GM21786 (cell line): Measurements from ENCODE around the gene MATN4.
"Not testable (repeated sequence)": the region's sequence is repeated elsewhere in the genome, so short reads cannot be mapped to it uniquely, and the experiment has no call there.

Experiments
- ATAC-seq: cut with Tn5 transposase; IDR thresholded peaks from one replicate; pipeline ENCODE4 v1.9.1; 2021; ENCODE audit not compliant: unreplicated experiment

Gene MATN4, protein sequence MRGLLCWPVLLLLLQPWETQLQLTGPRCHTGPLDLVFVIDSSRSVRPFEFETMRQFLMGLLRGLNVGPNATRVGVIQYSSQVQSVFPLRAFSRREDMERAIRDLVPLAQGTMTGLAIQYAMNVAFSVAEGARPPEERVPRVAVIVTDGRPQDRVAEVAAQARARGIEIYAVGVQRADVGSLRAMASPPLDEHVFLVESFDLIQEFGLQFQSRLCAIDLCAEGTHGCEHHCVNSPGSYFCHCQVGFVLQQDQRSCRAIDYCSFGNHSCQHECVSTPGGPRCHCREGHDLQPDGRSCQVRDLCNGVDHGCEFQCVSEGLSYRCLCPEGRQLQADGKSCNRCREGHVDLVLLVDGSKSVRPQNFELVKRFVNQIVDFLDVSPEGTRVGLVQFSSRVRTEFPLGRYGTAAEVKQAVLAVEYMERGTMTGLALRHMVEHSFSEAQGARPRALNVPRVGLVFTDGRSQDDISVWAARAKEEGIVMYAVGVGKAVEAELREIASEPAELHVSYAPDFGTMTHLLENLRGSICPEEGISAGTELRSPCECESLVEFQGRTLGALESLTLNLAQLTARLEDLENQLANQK

DNA sequence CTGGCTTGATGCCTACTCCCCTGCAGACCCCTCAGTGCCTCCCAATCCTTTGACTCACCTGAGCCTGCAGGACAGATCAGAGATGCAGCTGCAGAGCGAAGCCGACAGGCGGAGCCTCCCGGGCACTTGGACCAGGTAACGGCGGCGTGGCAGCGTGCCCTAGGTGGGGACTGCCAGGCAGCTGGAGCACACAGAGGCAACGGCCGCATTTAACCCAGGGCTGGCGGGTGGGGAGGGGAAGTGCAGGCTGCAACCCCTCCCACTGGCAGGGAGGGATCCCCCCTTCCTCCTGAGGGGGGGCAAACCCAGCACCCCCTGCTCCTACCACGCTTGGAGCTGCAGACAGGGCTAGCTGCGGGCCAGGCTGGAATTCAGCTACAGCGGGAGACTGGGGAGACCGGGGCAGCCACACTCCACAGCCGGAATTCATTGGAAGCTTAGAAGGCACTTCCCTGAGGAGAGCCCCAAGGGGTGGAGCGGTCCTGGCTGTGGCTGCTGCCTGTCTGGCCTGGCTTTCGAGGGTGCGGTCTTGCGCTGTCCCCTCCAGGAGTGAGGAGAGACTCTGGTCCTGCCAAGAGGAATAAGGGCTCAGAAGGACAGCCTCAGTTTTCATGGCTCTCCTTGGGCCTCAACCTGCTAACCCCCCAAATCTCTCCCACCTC, at the start of gene MATN4:
Gene MATN4 (minus strand): TSS at position 183 of the 662 bp plus-strand sequence. CDS start 2,717 bp downstream, outside the sequence.
- no peak for ATAC-seq

DNA sequence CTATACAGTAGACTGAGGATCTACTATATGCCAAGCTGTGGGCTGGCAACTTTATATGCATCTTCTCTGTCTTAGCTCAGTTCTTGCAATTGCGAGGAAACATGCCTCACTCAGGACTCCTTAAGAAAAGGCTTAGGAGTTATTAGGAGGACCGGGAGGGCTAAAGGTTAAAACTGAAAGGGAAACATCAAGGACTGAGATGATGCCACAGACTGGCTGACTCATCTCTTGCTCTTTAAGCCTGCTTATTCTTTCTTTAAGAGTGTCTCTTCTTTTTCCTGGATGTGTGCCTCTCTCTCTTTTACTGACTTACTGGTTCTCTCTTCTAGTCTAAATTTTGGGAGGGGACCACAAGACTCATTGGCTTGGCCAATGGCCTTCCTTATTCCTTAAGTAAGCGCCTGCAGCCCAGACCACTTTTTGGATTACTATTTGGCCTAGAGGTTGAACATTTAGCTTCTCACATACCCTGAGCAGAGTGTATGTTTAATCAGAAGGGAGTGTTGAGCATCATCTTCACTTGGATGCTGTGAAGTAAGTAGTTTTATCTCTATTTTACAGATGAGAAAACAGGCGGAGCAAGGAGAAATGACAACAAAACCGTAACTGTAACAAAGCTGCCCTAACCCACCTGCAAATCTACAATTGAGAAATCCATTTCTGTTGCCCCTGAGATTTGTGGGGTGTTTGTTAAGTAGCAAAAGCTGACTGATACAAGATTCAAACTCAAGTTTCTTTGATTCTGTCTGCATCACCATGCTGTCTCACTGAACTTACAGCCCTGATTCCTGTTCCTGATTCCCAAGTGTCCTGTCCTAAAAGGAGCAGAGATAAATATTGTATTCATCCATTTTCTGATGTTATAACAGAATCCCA, 47.3 kb upstream of the MATN4 start:
- ATAC-seq = no peak

DNA sequence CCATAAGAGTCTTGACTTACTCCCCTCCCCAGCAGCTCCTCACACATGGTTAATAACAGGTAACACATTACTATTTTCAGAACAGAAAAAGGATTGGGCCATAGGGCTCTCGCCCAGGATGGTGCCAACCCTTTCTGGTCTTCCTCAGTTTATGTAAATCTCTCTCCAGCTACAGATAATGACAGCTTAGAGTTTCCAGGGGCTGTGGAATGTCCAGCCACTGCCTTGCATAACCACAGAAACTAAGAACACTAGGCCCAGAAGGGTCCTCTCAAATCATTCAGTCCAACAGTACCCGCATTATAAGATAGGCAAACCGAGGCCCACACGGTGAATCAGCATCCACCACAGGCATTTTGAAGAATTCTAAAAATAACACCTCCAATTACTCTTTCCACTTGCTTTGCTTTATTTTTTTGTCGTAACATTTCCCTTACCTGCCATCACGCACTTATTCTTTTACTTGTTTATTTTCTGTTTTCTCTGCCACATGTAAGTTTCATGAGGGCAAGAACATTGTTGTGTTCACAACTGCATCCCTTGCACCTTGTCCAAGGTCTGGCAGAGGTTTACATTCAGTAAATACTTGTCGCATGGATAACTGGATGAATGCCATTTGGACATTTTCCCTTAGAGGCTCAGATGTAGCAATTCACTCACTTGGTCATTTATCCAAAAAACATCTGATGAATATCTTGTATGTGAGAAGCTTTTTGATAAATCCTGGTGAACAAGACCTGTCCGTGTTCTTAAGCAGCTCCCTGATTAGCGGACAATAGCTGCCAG, 46.5 kb upstream of the MATN4 start:
- ATAC-seq = no peak

GRCh38 chr20:45353746-45354145, 45.6 kb upstream of the MATN4 start:
- ATAC-seq = no peak

DNA sequence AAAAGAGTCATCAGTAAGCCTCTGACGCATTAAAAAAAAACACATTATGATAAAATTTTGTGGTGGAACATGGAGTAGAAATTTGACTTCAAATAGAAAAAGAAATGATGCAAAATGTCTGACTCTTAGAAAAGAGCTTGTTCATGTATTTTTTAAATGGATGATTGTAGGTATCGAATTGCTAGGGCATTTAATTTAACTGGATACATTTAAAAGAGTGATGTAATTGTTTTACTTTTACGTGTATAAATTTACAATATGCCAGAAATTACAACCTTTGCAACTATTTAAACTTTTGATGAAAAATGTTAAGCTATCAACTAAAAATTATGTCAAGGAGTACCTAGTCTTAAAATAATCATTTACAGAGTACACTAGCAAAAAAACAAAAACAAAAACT, 44.6 kb upstream of the MATN4 start:
- no peak for ATAC-seq

DNA sequence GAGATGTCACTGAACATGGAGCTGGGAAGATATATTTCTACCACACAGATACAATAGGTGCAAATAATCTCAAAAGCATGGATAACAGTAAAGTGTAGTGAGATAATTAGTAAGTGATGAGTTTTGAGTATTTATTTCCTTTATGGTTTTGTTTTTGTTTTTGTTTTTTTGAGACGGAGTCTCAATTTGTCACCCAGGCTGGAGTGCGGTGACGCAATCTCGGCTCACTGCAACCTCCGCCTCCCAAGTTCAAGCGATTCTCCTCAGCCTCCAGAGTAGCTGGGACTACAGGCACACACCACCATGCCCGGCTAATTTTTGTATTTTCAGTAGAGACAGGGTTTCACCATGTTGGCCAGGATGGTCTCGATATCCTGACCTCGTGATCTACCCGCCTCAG, 42.7 kb upstream of the MATN4 start:
- not testable (repeated sequence) for ATAC-seq

GRCh38 chr20:45350217-45350616, 42.1 kb upstream of the MATN4 start:
- ATAC-seq = no peak

DNA sequence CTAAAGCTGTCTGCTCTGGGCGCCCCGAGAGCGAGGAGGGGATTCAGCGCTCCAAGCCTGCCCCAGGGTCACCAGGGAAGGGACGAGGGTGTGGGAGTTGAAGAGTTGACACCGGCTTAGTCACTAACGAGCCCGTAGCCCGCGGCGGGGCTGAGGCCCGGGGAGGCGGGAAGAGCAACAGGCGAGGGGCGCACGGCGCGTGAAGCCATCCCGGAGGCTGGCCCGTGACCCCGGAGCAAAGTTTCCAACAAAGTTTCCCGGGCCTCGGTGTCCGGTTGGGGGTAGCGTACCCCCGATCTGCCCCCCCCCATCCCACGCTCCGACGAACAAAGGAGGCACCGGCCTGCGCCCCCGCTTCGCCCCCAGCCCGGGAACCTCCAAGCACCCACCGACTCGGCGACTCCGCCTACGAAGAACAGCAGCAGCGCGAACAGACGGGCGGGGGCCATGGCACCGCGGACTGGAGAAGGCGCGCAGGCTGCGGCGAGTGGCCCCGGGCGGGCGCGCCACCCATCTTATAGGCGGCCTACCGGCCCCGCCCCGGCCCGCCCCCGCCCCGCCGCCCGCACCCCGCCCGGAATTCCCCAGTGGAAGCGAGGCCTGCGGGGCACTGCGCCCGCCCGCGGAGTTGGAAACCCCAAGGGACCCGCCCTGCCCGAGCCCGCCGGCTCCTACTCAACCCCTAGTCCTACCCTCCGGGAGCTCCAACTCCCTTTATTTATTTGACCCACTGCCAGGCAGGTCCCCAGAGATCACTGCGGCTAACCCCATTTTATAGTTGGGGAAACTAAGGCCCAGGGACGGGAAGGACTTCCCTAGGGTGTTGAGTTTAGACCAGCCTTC, 40.1 kb upstream of the MATN4 start, which contains the start of gene SDC4:
Gene SDC4 (minus strand): TSS at position 489 of the 843 bp plus-strand sequence. CDS start 40 bp downstream, at position 449.
- no peak for ATAC-seq

- ATAC-seq = no peak
Measured at GRCh38 chr20:45347297-45347935, 39.3 kb upstream of the MATN4 start.

DNA sequence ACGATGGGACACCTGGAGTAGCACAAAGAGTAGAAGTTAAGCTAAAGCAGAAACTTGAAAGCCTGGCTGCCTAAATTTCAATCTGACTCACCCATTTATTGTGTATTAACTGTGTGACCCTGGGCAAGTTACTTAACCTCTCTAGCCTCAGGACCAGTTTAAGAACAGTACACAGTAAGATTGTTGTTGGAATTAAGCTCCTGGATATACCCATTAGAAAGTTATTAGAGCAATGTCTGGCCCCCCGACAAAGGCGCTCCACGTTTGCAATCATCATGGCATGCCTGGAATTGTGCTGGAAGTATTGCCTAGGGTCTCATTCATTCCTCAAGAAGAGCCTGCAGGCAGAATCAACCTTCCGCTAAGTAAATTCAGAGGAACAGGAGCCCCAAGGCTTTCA, 38.8 kb upstream of the MATN4 start:
- no peak for ATAC-seq

DNA sequence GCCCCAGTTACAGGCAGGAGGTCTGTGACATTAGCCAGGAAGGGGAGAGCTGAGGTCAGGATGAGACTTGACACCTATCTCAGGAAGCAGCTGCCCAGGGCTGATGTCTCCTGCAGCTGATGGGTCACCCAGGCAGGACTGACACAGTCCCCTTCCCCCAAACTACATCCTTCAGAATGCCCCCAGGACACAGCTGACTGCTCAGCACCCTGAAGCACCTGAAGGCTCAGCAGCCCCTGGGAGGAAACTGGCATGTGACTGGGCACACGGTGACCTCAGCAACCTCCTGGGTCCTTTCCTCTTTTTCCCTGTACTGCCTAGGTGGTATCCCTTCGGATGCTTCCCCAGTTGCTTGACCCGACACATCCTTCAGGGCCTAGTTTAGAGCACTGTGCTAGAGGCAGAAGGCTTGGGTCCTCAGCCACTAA, 38.2 kb upstream of the MATN4 start:
- no peak for ATAC-seq

GRCh38 chr20:45345104-45345936, 37.2 kb upstream of the MATN4 start:
- ATAC-seq = no peak

DNA sequence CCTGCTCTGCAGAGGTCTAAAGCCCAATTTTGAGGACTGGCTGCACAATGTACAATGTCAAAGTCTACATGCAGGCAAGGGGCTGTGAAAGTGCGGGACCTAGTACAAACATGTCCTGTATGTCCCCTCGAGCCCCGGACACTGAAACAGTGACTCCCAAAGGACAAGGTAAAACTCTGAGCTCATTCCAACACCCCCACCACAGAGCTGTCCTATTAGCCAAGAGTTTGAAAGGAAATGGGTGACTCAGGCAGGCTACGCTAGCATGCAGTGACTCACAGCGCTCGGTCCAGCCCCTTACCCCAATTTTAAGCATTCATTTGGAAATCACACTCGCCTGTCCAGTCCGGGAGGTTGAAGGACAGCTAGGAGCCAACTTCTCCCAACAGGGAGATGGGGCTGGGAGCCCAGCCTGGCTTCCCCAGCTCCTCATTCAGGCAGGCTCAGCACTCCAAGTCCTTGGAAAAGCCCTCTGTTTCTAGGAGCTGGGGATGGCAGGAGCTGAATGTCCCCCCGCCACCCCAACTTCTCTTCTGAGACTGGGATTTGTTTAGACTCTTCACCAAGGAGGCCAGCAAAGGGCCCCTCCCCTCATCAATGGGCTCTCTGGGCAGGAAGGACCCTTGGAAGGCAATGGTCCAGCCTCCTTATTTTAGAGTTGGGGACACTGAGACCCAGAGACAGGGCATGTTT, 36.2 kb upstream of the MATN4 start:
- ATAC-seq = no peak

GRCh38 chr20:45343532-45344167, 35.6 kb upstream of the MATN4 start:
- ATAC-seq = no peak

DNA sequence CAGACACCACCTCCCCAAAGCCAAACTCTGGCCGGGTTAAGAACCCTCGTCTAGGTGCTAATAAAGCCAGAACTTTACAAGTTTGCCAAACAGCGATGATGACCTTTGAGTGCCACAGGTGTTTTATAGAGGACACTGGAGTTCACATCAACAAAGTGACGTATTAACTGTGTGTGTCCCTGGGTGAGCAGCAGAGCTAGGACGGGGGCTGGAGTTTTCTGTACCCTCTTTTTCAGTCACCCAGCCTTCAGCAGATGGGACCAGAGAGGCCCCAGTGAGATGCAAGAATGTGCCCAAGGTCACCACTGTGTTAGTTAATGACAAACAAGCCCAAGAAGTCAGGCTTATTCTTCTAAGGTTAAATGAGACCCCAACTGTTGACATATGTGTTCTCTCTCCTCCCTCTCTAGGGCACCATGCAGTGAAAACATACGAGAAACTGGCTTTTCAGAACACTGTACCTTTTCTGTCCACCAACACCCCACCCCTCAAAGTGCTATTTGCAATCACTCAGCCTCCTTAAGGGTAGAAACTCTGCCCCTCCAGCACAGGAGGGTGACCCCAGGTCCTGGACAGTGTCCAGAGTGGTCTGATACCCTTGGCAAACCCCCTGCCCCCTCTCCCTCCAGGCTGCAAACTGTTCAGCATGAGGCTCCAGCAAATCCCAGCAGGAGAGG, 34.9 kb upstream of the MATN4 start:
- no peak for ATAC-seq
